DOHH2 (cell line): ENCODE data around the gene HIC2.
"Not testable (repeated sequence)": the region's sequence is repeated elsewhere in the genome, so short reads cannot be mapped to it uniquely, and the experiment has no call there.

Source experiments
- H3F3A ChIP-seq: fragments of 200-600 bp; sonication (generic), shearing (Covaris generic); 2 replicates; pipeline ENCODE4 v1.6.0; 2016; ENCODE audit warnings: antibody characterized with exemption, mild to moderate bottlenecking; ENCODE audit not compliant: control insufficient read depth, insufficient read depth
- H3K27ac ChIP-seq: fragments of 200-600 bp; sonication (generic); 2 replicates; pipeline ENCODE4 v1.5.1; 2014; ENCODE audit warnings: low read depth, mild to moderate bottlenecking, low read length, moderate library complexity
- H3K27me3 ChIP-seq: fragments of 200-600 bp; sonication (generic); 2 replicates; pipeline ENCODE4 v1.6.1; 2014; ENCODE audit warnings: mild to moderate bottlenecking, low read length, mixed read lengths; ENCODE audit not compliant: control insufficient read depth
- H3K36me3 ChIP-seq: fragments of 200-600 bp; sonication (generic); 2 replicates; pipeline ENCODE4 v1.6.1; 2014; ENCODE audit warnings: mild to moderate bottlenecking, low read length, moderate library complexity, mixed read lengths; ENCODE audit not compliant: control insufficient read depth
- H3K4me1 ChIP-seq: fragments of 200-600 bp; sonication (generic); 2 replicates; pipeline ENCODE4 v1.6.1; 2014; ENCODE audit warnings: mild to moderate bottlenecking, low read length, mixed read lengths; ENCODE audit not compliant: control insufficient read depth
- H3K4me2 ChIP-seq: fragments of 200-600 bp; sonication (generic); 2 replicates; pipeline ENCODE4 v1.6.0; 2014; ENCODE audit warnings: mild to moderate bottlenecking, low read length, moderate library complexity
- H3K4me3 ChIP-seq: fragments of 200-600 bp; sonication (generic); 2 replicates; pipeline ENCODE4 v1.5.1; 2014; ENCODE audit warnings: mild to moderate bottlenecking, low read length, mixed read lengths
- H3K79me2 ChIP-seq: fragments of 200-600 bp; sonication (generic); 2 replicates; pipeline ENCODE4 v1.6.1; 2014; ENCODE audit warnings: mild to moderate bottlenecking, low read length, mixed read lengths; ENCODE audit not compliant: control insufficient read depth
- H3K9me2 ChIP-seq: fragments of 200-600 bp; sonication (generic); replicated peaks from 2 replicates; pipeline ENCODE4 v1.6.1; 2014; ENCODE audit warnings: mild to moderate bottlenecking, low read length, mixed read lengths; ENCODE audit not compliant: control insufficient read depth
- H3K9me3 ChIP-seq: fragments of 200-600 bp; sonication (generic); 2 replicates; pipeline ENCODE4 v1.6.1; 2014; ENCODE audit warnings: antibody characterized with exemption, low read length, mixed read lengths; ENCODE audit not compliant: control insufficient read depth, insufficient read depth
- H4K20me1 ChIP-seq: fragments of 200-600 bp; sonication (generic); 2 replicates; pipeline ENCODE4 v1.6.0; 2014; ENCODE audit warnings: low read depth, mild to moderate bottlenecking, antibody characterized with exemption, low read length, moderate library complexity; ENCODE audit not compliant: control insufficient read depth, insufficient read depth

Gene HIC2

GRCh38 chr22:21498489-21498888, 81.3 kb downstream of the HIC2 start:
- not testable (repeated sequence) for H3K79me2 ChIP-seq, H3K9me3 ChIP-seq, H4K20me1 ChIP-seq, H3K9me2 ChIP-seq, H3K27me3 ChIP-seq, H3K4me3 ChIP-seq, H3K4me2 ChIP-seq, H3K36me3 ChIP-seq, H3F3A ChIP-seq, H3K4me1 ChIP-seq, H3K27ac ChIP-seq

- H3K27ac ChIP-seq, H3K9me3 ChIP-seq, H3K4me1 ChIP-seq, H3K36me3 ChIP-seq, H3K27me3 ChIP-seq, H3K4me3 ChIP-seq, H3K4me2 ChIP-seq, H3K79me2 ChIP-seq, H3F3A ChIP-seq, H4K20me1 ChIP-seq, H3K9me2 ChIP-seq: not testable (repeated sequence)
Observed at GRCh38 chr22:21499623-21500506, 82.7 kb downstream of the HIC2 start.
